Heart left ventricle (tissue), 16 donors: ENCODE measurements around the gene PPP2R3C. TPM values are rescaled to one million over a fixed set of nuclear protein-coding genes. Genes with fewer than 3 reads are reported as not detected.
"Not testable (repeated sequence)": the region's sequence is repeated elsewhere in the genome, so short reads cannot be mapped to it uniquely, and the experiment has no call there.

Experiments
- ATAC-seq, 4 donors: fragments of 200-7000 bp; cut with Tn5 transposase; one replicate each; pipeline ENCODE4 v1.9.1; 2020 to 2022; ENCODE audit warnings: moderate library complexity in 4 of 4, mild to moderate bottlenecking in 3 of 4, moderate number of reproducible peaks in 1 of 4
- DNase-seq, 5 donors: peaks; one replicate each; pipeline ENCODE4 v3.0.0-alpha.2; 2020
- H3K27ac ChIP-seq, 12 donors: fragments of 200-600 bp; sonication (generic) in 4 of 12; one replicate each; pipeline versions ENCODE4 v1.5.0 to v1.8.0; 2016 to 2022; ENCODE audit warnings: mild to moderate bottlenecking in 2 of 12
- H3K27me3 ChIP-seq, 9 donors: fragments of 200-600 bp; sonication (generic) in 2 of 9; one replicate each; pipeline versions ENCODE4 v1.5.1 to v1.8.0; 2016 to 2022; ENCODE audit warnings: mild to moderate bottlenecking in 3 of 9
- H3K36me3 ChIP-seq, 9 donors: fragments of 200-600 bp; sonication (generic) in 2 of 9; one replicate each; pipeline versions ENCODE4 v1.5.0 to v1.8.0; 2018 to 2022; ENCODE audit warnings: mild to moderate bottlenecking in 2 of 9
- H3K4me1 ChIP-seq, 12 donors: fragments of 200-600 bp; sonication (generic) in 4 of 12; one replicate each; pipeline versions ENCODE4 v1.5.0 to v1.8.0; 2016 to 2022; ENCODE audit warnings: mild to moderate bottlenecking in 3 of 12
- H3K4me3 ChIP-seq, 12 donors: fragments of 200-600 bp; sonication (generic) in 4 of 12; one replicate each; pipeline versions ENCODE4 v1.5.0 to v1.8.0; 2017 to 2022; ENCODE audit warnings: mild to moderate bottlenecking in 9 of 12, moderate library complexity in 4 of 12
- H3K9me3 ChIP-seq, 12 donors: fragments of 200-600 bp; sonication (generic) in 4 of 12; one replicate each; pipeline versions ENCODE4 v1.5.0 to v1.8.0; 2016 to 2022; ENCODE audit warnings: mild to moderate bottlenecking in 1 of 12
- POLR2A ChIP-seq, 2 donors: fragments of 450-650 bp; IDR thresholded peaks; one replicate each; pipeline ENCODE4 v1.6.1; 2017; ENCODE audit warnings: antibody characterized with exemption in 2 of 2, mild to moderate bottlenecking in 2 of 2, moderate library complexity in 2 of 2
- WGBS, 4 donors: extraction: QIAGEN DNeasy Blood & Tissue Kit in 2 of 4; methylation state at CpG; one replicate each; pipeline versions ENCODE4 v1.1.5 to v1.1.7; 2013 to 2018; 5-methylcytosine and 5-hydroxymethylcytosine counted together
- intact Hi-C, 10 donors: fragments of 100-400 bp; cut with DNase I; formaldehyde crosslinking; loops; one replicate each; pipeline versions ENCODE4 v1.11.1 to v1.14.2; 2022
- polyA plus RNA-seq, 2 donors: library from polyadenylated mRNA; stranded (reverse); fragments of 200-250 nt; gene quantifications; one replicate each; pipeline ENCODE4 v1.2.3, GENCODE V29; 2013
- total RNA-seq, 9 donors: library from RNA; depleted of rRNA in 2 of 9; stranded (reverse); fragments of >200 nt in 2 of 9; fragmentation: NEBNext Ultra II Directional in 3 of 9; extraction: Animal tissue kit (Norgen Biotek cat#: 25700) in 3 of 9; gene quantifications; one replicate each; pipeline versions ENCODE4 v1.1.0 to v1.2.4, GENCODE V29; 2016 to 2023
- TF ChIP-seq, protein P1 (sequence below), 12 donors: fragments of 200-600 bp; sonication (generic) in 4 of 12; IDR thresholded peaks; one replicate each; pipeline versions ENCODE4 v1.5.0 to v1.8.0; 2018 to 2022; ENCODE audit warnings: antibody characterized with exemption in 12 of 12, mild to moderate bottlenecking in 5 of 12
- donor health status: ischemic (EF 13 %, LVEDD 7.1; RV severe dilation, severe dysfunction).
- donor health status: healthy with polysubstance abuse.
- donor health status: DM: no; HTN: yes; CAD: no.
- donor health status: DM: no; HTN: no; CAD: no.
- donor health status: ischemic (EF 25% LVEDD 6.9; RV normal size, moderate dysfunction).
- donor health status: ischemic (EF 25% LVEDD 5.7; RV mildly dilated, moderate dysfunction).
- donor health status: healthy.
- donor health status: DM: yes; HTN: yes; CAD: no.
- donor health status: ischemic (EF 35%, LVEDD 5.7; RV mildly dilated, moderate dysfunction).
- donor health status: nonischemic (EF 11% LVEDD 7.7; RV severe dilation, severe dysfunction).
- donor health status: DM: yes; HTN: yes; CAD: no.
- donor health status: PGD.
- donor health status: ischemic (EF 29% LVEDD 5.4; RV normal size, mild dysfunction).
- donor health status: nonischemic (EF 23%, LVEDD 6.1; RV moderate dilation, normal function).

The PPP2R3C gene
- total and polyA plus RNA-seq, 11 donors: 15.2 to 37.3 (median 28.5) TPM

DNA sequence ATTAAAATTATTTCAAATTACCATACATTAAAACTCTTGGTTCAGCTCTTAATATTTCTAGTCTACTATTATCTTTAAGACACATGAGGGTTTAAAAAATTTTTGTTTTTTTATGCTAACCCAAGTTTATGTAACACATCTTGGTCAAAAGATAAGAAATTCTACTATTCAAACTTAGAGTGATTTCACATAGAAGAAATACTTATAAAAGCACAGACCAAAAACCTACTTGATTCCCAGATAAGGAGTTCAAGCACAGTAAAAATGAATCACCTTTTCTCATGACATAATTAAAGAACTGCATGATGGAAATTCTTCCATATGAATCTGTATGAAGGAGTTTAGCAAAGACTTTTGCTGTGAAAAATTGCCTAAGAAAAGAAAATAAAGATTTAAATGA is 13.9 kb downstream of the PPP2R3C start:
- no peaks in the 10 kb centered on the region for H3K27me3 ChIP-seq
- DNase-seq (no peak), ATAC-seq (no peak)
- peaks cover 0 to 10% (median 0%) of the 10 kb centered on the region in 12 donors for H3K9me3 ChIP-seq
- intact Hi-C loops: no loop called here
- no peak overlapping the region for H3K27ac ChIP-seq
- no peak overlapping the region for H3K4me3 ChIP-seq
- H3K4me1 ChIP-seq: no peaks in the 10 kb centered on the region
- peaks cover 0 to 100% (median 97%) of the 10 kb centered on the region in 9 donors for H3K36me3 ChIP-seq
- TF ChIP-seq, protein P1, sequence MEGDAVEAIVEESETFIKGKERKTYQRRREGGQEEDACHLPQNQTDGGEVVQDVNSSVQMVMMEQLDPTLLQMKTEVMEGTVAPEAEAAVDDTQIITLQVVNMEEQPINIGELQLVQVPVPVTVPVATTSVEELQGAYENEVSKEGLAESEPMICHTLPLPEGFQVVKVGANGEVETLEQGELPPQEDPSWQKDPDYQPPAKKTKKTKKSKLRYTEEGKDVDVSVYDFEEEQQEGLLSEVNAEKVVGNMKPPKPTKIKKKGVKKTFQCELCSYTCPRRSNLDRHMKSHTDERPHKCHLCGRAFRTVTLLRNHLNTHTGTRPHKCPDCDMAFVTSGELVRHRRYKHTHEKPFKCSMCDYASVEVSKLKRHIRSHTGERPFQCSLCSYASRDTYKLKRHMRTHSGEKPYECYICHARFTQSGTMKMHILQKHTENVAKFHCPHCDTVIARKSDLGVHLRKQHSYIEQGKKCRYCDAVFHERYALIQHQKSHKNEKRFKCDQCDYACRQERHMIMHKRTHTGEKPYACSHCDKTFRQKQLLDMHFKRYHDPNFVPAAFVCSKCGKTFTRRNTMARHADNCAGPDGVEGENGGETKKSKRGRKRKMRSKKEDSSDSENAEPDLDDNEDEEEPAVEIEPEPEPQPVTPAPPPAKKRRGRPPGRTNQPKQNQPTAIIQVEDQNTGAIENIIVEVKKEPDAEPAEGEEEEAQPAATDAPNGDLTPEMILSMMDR (IDR thresholded peaks at IDR 0.05): no peak
- TF ChIP-seq POLR2A (IDR thresholded peaks at IDR 0.05): no peak

DNA sequence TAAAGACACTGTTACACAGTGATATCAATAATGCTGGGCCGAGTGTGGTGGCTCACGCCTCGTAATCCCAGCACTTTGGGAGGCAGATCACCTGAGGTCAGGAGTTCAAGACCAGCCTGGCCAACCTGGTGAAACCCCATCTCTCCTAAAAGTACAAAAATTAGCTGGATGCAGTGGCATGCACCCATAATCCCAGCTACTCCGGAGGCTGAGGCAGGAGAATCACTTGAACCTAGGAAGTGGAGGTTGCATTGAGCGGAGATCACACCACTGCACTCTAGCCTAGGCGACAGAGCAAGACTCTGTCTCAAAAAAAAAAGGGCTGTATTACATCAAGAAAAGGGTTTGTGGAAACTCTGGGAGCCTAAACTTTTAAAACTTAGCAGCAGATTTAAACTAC is 27.1 kb downstream of the PPP2R3C start:
- H3K9me3 ChIP-seq, H3K27ac ChIP-seq, ATAC-seq, DNase-seq, H3K4me3 ChIP-seq, H3K27me3 ChIP-seq, intact Hi-C loops, H3K4me1 ChIP-seq: not testable (repeated sequence)
- H3K36me3 ChIP-seq: peaks cover 0 to 100% (median 99%) of the 10 kb centered on the region in 9 donors
- 87 to 98% (median 98%) methylated on average over 6 of the region's 6 CpGs for WGBS, 4 donors

DNA sequence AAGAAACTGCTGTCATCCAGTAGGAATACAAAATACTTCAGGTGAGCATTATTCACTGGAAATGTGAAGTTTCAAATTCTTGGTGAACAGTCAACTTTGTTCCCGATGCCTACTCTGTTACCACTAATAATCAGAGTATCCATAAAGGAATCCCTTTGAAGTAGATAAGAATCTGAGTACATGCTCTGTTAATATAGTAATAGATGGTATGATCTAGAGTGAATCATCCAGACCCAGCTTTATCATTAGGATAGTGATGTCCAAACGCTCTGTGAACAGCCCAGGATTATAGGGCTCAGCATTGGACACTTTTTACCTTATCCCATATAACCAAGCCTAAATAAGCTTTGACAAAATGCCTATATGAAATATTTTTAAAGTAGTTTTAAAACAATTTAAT is 33.3 kb downstream of the PPP2R3C start:
- H3K36me3 ChIP-seq: peaks cover 0 to 100% (median 99%) of the 10 kb centered on the region in 9 donors
- H3K27ac ChIP-seq: no peak overlapping the region
- no peaks in the 10 kb centered on the region for H3K9me3 ChIP-seq
- H3K4me1 ChIP-seq: no peaks in the 10 kb centered on the region
- DNase-seq: no peak
- whole genome bisulfite sequencing, 4 donors: 89 to 96% (median 93%) methylated on average over 2 of the region's 2 CpGs
- intact Hi-C loops: no loop called here
- H3K4me3 ChIP-seq: no peak overlapping the region
- H3K27me3 ChIP-seq: no peaks in the 10 kb centered on the region
- TF ChIP-seq, protein P1 (IDR thresholded peaks at IDR 0.05): no peak
- no peak for TF ChIP-seq POLR2A (IDR thresholded peaks at IDR 0.05)
- no peak for ATAC-seq

DNA sequence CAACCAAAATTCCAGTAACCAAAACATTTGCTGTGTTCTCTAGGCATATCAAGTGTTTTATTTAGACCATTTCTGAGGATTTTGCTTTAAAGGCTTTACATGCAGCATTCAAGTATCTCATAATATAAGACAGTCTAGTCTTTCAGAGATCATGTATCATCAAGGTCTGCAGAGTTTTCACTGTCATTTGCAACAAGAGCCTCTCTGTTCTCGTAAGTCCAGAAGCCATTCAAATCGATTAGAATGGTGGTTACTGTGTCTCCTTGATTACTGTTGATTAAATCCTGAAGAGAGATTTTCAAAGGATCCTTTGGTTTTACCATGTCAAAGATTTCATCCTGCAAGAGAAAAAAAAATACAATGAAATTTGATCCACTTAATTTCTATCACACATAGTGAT is 36.3 kb downstream of the PPP2R3C start:
- no peak for TF ChIP-seq POLR2A (IDR thresholded peaks at IDR 0.05)
- TF ChIP-seq, protein P1 (IDR thresholded peaks at IDR 0.05): no peak
- intact Hi-C loops: no loop called here
- Histone ChIP-seq H3K4me1 (no peaks in the 10 kb centered on the region), H3K9me3 (no peaks in the 10 kb centered on the region), H3K4me3 (no peak overlapping the region), H3K27ac (no peak overlapping the region), H3K27me3 (no peaks in the 10 kb centered on the region), H3K36me3 (peaks cover 0 to 100% (median 99%) of the 10 kb centered on the region in 9 donors)
- ATAC-seq (no peak), DNase-seq (no peak)
- 87 to 89% (median 88%) methylated on average over 2 of the region's 2 CpGs for WGBS, 4 donors

DNA sequence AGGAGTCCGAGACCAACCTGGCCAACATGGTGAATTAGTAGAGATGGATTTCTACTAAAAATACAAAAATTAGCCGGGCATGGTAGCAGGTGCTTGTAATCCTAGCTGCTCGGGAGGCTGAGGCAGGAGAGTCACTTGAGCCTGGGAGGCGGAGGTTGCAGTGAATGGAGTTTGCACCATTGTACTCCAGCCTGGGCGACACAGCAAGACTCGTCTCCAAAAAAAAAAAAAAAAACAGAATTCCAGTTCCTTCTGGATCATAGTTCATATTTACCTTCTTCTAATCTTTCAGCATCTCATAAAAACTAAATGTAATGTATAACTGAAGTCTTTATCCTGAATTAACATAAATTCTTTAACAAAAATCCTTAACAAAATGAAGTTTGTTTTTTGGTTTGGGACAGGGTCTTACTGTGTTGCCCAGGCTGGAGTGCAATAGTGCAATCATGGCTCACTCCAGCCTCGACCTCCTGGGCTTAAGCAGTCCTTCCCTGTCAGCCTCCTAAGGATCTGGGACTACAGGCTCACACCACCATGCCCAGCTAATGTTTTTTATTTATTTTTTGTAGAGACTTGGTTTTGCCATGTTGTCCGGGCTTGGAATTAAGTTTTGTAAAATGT is 38.1 kb downstream of the PPP2R3C start:
- Histone ChIP-seq H3K27ac (no peak overlapping the region), H3K9me3 (no peaks in the 10 kb centered on the region), H3K4me3 (no peak overlapping the region), H3K4me1 (no peaks in the 10 kb centered on the region), H3K36me3 (peaks cover 0 to 100% (median 100%) of the 10 kb centered on the region in 9 donors), H3K27me3 (no peaks in the 10 kb centered on the region)
- TF ChIP-seq, protein P1 (IDR thresholded peaks at IDR 0.05): no peak
- TF ChIP-seq POLR2A (IDR thresholded peaks at IDR 0.05): no peak
- intact Hi-C loops: no loop called here
- DNase-seq: no peak
- ATAC-seq: no peak
- WGBS, 4 donors: 92 to 96% (median 95%) methylated on average over 8 of the region's 8 CpGs
